MM.1S (cell line): ENCODE results near the gene STX16.

Source experiments
- DNase-seq: peaks from one replicate; pipeline ENCODE4 v3.0.0-alpha.2; 2015
- H2AFZ ChIP-seq: fragments of 300-600 bp; sonication (generic); 2 replicates; pipeline ENCODE4 v1.6.0; 2016; ENCODE audit warnings: antibody characterized with exemption, low read length
- H3F3A ChIP-seq: fragments of 300-600 bp; sonication (generic); 2 replicates; pipeline ENCODE4 v1.6.1; 2016; ENCODE audit warnings: mild to moderate bottlenecking, antibody characterized with exemption, low read length, moderate library complexity, mixed read lengths; ENCODE audit not compliant: insufficient read depth
- H3K27ac ChIP-seq: fragments of 300-600 bp; sonication (generic); 2 replicates; pipeline ENCODE4 v1.5.1; 2016; ENCODE audit warnings: mild to moderate bottlenecking, low read length
- H3K27me3 ChIP-seq: fragments of 300-600 bp; sonication (generic); replicated peaks from 2 replicates; pipeline ENCODE4 v1.6.0; 2016; ENCODE audit warnings: low read length; ENCODE audit not compliant: insufficient read depth
- H3K36me3 ChIP-seq: fragments of 300-600 bp; sonication (generic); replicated peaks from 2 replicates; pipeline ENCODE4 v1.6.1; 2016; ENCODE audit warnings: mild to moderate bottlenecking, low read length, mixed read lengths; ENCODE audit not compliant: insufficient read depth
- H3K4me1 ChIP-seq: fragments of 300-600 bp; sonication (generic); 2 replicates; pipeline ENCODE4 v1.6.1; 2016; ENCODE audit warnings: low read length, mixed read lengths
- H3K4me2 ChIP-seq: fragments of 300-600 bp; sonication (generic); 2 replicates; pipeline ENCODE4 v1.6.0; 2016; ENCODE audit warnings: low read depth, low read length
- H3K4me3 ChIP-seq: fragments of 300-600 bp; sonication (generic); 2 replicates; pipeline ENCODE4 v1.5.1; 2016; ENCODE audit warnings: low read length, mixed read lengths
- H3K79me2 ChIP-seq: fragments of 300-600 bp; sonication (generic); 2 replicates; pipeline ENCODE4 v1.6.1; 2016; ENCODE audit warnings: mixed run types, low read length, mixed read lengths
- H3K9ac ChIP-seq: fragments of 300-600 bp; sonication (generic); 2 replicates; pipeline ENCODE4 v1.6.1; 2016; ENCODE audit warnings: low read length, mixed read lengths
- H3K9me2 ChIP-seq: fragments of 300-600 bp; sonication (generic); replicated peaks from 2 replicates; pipeline ENCODE4 v1.6.1; 2016; ENCODE audit warnings: mild to moderate bottlenecking, low read length, mixed read lengths; ENCODE audit not compliant: insufficient read depth
- H3K9me3 ChIP-seq: fragments of 300-600 bp; sonication (generic); replicated peaks from 2 replicates; pipeline ENCODE4 v1.6.1; 2016; ENCODE audit warnings: mild to moderate bottlenecking, low read length, mixed read lengths; ENCODE audit not compliant: insufficient read depth
- H4K20me1 ChIP-seq: fragments of 300-600 bp; sonication (generic); 2 replicates; pipeline ENCODE4 v1.6.1; 2016; ENCODE audit warnings: mild to moderate bottlenecking, low read length, moderate library complexity, mixed read lengths; ENCODE audit not compliant: insufficient read depth
- EZH2 ChIP-seq: fragments of 300-600 bp; sonication (generic); optimal IDR thresholded peaks from 2 replicates; pipeline ENCODE3; 2017; ENCODE audit warnings: low read depth, mild to moderate bottlenecking, antibody characterized with exemption, low read length, mixed read lengths
- EZH2phosphoT487 ChIP-seq: fragments of 300-600 bp; sonication (generic); IDR thresholded peaks from 2 replicates; pipeline ENCODE4 v1.6.1; 2018; ENCODE audit warnings: antibody characterized with exemption, low read length
- TF ChIP-seq, protein P1 (sequence below): fragments of 300-600 bp; sonication (generic); IDR thresholded peaks from 2 replicates; pipeline ENCODE4 v1.5.1; 2016; ENCODE audit warnings: antibody characterized with exemption, low read length, mixed read lengths

STX16 gene

GRCh38 chr20:58715391-58715800 is 64.3 kb downstream of the STX16 start:
- Histone ChIP-seq H3K4me2 (no peak overlapping the region), H3K27ac (no peak overlapping the region), H3K4me1 (no peaks in the 10 kb centered on the region), H3K27me3 (peaks cover 15% of the 10 kb centered on the region; the same call in 1 of the 2 replicates), H3K36me3 (no peaks in the 10 kb centered on the region), H3F3A (no peaks in the 10 kb centered on the region), H4K20me1 (no peaks in the 10 kb centered on the region), H3K9me2 (no peaks in the 10 kb centered on the region), H2AFZ (no peak overlapping the region), H3K9ac (no peak overlapping the region), H3K79me2 (no peaks in the 10 kb centered on the region), H3K9me3 (no peaks in the 10 kb centered on the region), H3K4me3 (no peak overlapping the region)
- TF ChIP-seq EZH2: no peak
- TF ChIP-seq, protein P1, sequence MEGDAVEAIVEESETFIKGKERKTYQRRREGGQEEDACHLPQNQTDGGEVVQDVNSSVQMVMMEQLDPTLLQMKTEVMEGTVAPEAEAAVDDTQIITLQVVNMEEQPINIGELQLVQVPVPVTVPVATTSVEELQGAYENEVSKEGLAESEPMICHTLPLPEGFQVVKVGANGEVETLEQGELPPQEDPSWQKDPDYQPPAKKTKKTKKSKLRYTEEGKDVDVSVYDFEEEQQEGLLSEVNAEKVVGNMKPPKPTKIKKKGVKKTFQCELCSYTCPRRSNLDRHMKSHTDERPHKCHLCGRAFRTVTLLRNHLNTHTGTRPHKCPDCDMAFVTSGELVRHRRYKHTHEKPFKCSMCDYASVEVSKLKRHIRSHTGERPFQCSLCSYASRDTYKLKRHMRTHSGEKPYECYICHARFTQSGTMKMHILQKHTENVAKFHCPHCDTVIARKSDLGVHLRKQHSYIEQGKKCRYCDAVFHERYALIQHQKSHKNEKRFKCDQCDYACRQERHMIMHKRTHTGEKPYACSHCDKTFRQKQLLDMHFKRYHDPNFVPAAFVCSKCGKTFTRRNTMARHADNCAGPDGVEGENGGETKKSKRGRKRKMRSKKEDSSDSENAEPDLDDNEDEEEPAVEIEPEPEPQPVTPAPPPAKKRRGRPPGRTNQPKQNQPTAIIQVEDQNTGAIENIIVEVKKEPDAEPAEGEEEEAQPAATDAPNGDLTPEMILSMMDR: no peak
- no peak for TF ChIP-seq EZH2phosphoT487
- no peak for DNase-seq

- no peak for DNase-seq
- H2AFZ ChIP-seq: no peak overlapping the region
- no peaks in the 10 kb centered on the region for H3K79me2 ChIP-seq
- TF ChIP-seq, protein P1: no peak
- no peak for TF ChIP-seq EZH2phosphoT487
- no peak for TF ChIP-seq EZH2
- H3K9me2 ChIP-seq: no peaks in the 10 kb centered on the region
- no peak overlapping the region for H3K9ac ChIP-seq
- peaks cover 20% of the 10 kb centered on the region for H3K27me3 ChIP-seq
- H3K36me3 ChIP-seq: no peaks in the 10 kb centered on the region
- no peak overlapping the region for H3K4me2 ChIP-seq
- H4K20me1 ChIP-seq: no peaks in the 10 kb centered on the region
- H3K4me1 ChIP-seq: no peaks in the 10 kb centered on the region
- H3K9me3 ChIP-seq: no peaks in the 10 kb centered on the region
- H3F3A ChIP-seq: no peaks in the 10 kb centered on the region
- no peak overlapping the region for H3K27ac ChIP-seq
- no peak overlapping the region for H3K4me3 ChIP-seq
Observed at GRCh38 chr20:58715801-58716475, 64.9 kb downstream of the STX16 start.

GRCh38 chr20:58716476-58717277 is 65.6 kb downstream of the STX16 start:
- Histone ChIP-seq H3F3A (no peaks in the 10 kb centered on the region), H4K20me1 (no peaks in the 10 kb centered on the region), H3K27ac (no peak overlapping the region), H3K9me3 (no peaks in the 10 kb centered on the region), H3K9ac (no peak overlapping the region), H3K36me3 (no peaks in the 10 kb centered on the region), H2AFZ (no peak overlapping the region), H3K27me3 (peaks cover 28% of the 10 kb centered on the region), H3K4me3 (no peak overlapping the region), H3K4me2 (no peak overlapping the region), H3K4me1 (no peaks in the 10 kb centered on the region), H3K9me2 (no peaks in the 10 kb centered on the region), H3K79me2 (no peaks in the 10 kb centered on the region)
- DNase-seq: no peak
- TF ChIP-seq EZH2phosphoT487 (no peak), EZH2 (no peak)
- TF ChIP-seq, protein P1: no peak
